ENCODE results near the gene TNS3.

TNS3 gene

DNA sequence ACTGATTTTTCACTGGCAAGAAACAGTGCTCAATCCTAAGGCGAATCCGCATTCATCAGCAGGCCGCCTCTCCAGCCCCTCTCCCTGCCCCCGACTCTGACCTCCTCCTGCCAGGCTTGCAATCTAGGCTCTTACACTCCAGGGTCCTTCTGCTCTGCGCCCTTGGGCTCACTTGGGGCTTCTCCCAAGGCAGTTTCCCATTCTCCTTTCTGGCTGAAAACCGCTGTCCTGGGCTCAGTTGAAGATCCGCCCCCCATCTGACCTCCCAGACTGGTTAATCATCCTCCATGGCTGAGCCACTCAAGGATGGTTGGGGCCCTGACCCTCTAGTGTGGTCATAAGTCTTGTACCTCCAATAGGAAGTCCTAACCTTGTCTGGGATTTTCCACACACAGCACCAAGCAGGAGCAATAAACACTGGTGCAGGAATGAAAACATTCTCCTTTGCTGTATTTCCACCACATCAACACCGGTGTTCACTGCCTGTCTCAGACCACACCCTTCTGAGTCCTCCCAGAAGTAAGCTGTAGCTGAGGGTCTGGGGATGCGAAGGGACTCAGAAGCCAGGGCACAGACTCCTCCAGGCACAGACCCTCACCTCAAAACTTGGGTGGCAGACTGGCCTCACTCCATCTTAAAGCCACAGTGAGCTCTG, 42.4 kb downstream of the TNS3 start:
- DNase-seq, result no peak

DNA sequence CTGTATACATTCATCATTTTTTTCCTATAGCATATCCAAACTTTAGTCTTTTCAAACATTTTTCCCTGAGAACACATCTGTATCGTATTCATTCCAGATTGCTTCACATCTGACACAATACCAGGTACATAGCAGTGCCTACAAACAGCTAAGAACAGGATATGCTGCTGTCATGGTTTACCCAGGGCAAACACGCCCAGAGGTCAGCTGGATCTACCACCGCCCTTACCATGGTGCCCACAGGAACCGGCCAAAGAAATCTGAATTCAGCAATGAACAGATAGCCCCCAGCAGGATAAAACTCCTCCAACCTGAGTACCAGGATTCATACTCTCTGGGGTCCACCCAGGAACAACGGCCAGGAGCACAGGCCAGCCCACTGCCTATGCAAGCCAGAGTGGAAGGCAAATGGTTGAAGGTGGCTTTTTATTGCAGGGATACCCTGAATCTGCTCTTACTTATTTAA, 43.0 kb downstream of the TNS3 start:
- no peak for DNase-seq

GRCh38 chr7:47537716-47538675, 43.9 kb downstream of the TNS3 start:
- no peak for DNase-seq

DNA sequence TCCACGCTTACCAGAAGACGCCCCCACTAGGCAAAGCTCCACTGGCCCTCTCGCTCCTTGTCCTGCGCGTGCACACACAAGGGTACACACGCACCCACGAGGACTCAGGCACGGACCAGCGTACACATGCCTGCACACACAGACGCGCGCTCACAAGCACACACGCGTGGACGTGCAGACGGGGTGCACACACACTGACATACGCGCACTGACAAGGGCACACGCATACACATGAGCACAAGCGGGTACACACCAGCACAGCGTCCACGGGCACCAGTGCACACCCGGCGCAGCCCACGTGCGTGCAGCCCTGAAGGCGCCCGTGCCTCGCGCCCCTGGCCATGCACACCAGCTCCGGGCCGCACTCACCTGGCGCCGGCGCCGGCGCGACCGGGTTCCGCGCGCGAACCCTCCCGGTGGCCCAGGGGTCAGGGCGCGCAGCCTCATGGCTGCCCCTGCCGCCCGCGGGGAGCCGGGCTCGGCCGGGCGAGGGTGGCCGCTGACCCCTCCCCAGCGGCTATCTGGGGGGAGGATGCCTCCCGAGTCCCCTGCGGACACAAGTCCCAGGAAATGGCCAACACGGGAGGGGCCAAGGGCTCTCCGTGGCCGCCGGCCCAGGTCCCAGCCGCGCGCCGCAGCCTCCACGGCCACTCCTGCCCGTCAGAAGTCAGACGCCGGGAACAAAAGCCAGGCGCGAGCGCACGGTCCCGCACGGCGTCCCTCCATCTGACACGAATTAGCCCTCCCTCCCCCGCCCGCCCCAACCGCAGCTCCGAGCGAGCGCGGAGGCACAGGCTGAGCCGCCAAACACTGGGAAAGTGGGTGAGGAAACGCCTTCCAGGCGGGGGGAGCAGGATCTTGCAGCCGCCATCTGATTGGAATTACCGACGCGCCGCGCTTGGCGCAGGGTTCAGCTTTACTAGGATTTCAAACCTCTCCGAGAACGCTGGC, 45.0 kb downstream of the TNS3 start:
- no peak for DNase-seq

GRCh38 chr7:47535704-47536628, 45.9 kb downstream of the TNS3 start:
- DNase-seq, result no peak

- DNase-seq, result no peak
Observed at GRCh38 chr7:47535035-47535703, 46.7 kb downstream of the TNS3 start.

DNA sequence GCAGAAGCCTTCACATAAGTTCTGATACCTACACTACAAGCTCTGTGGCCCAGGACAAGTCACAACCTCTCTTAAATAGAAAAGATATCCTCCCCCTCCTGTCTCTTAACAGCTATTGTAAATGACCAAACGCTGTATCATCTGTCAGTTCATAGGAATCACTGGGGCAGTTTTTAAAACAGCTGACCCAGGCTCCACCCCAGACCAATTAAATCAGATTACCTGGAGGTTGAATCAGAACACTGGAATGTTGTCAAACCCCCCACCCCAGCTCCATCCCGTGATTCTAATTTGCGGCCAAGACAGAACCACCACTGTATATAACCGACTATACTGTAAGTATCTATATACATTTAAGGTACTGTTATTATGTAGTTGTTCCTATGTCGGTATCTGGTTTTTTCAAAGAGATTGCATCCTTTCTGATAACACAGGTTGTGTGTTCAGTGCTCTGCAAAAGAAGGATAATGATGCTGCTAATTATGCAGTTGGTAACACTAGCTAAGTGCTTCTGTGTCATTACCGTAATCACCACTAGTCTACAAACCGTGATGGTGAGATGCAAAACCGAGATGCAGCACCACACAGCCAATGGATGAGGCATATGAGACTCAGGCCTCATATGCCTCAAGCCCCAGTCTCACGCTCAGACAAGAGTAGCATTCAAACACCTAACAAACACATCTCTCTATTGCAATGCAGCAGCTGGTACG, 47.4 kb downstream of the TNS3 start:
- DNase-seq, result no peak

GRCh38 chr7:47531584-47532492, 50.1 kb downstream of the TNS3 start:
- no peak for DNase-seq

GRCh38 chr7:47529826-47530555, 51.9 kb downstream of the TNS3 start:
- DNase-seq, result no peak

DNA sequence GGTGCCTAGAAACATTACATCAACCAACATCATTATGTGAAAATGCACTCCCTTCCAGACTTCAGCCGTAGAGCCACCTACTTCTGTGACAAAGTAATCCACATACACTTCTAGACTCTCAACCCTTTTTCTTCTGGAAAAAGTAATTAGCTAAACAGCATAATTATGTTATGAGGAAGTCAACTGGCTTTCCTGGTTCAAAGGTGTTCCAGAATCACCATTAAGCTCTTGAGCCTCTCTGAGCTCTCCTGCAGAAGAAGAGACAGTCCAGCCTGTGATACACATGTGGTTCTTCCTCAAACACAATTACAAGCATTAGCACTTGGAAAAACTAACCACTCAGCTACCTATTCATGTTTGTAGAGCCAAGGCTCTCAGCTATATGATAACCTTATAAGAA, 52.5 kb downstream of the TNS3 start:
- DNase-seq, result no peak

DNA sequence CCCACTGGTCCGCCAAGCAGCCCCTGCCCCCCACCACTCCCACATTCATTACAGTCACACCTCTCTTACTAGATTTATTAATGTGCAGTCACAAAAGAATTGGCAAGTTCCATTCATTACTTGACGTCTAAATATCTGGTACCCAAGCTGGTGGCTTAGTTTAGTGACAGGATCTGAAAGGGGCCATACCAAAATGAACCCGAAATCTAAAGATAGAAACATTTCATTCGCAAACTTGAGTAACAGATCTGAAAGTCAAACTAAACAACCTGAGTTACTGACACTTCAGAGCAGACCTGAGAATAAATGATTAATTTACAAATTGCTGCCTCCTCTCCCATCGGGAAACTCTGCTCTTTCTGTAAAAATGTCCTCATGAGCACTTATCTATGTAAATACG, 53.4 kb downstream of the TNS3 start:
- no peak for DNase-seq

GRCh38 chr7:47526466-47526865, 55.4 kb downstream of the TNS3 start:
- DNase-seq, result no peak

DNA sequence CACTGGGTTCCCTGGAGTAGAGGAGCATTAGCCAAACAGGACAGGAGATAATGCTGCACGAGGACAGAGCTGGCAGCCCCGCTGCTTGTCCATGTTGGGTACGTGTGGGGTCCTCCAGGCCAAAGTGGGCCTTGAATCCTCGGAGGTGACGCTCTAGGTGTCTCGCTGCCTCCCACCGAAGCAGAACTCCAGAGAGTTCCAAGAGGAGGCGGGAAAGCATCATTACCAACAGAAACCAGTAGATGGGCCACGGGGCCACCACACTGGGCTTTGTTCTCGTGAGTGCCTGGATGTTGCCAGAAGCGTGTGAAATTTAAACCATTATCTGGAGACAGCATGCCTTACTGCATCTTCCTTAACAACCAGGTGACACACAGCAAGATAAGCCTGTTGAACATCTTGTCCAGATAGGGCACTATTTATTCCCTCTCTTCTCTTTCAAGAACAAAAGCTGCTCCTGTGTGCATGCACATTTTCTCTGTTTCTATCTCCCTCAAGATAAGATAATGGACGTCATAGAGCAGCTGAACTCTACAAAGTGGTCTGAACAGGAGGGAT, 56.8 kb downstream of the TNS3 start:
- no peak for DNase-seq

DNA sequence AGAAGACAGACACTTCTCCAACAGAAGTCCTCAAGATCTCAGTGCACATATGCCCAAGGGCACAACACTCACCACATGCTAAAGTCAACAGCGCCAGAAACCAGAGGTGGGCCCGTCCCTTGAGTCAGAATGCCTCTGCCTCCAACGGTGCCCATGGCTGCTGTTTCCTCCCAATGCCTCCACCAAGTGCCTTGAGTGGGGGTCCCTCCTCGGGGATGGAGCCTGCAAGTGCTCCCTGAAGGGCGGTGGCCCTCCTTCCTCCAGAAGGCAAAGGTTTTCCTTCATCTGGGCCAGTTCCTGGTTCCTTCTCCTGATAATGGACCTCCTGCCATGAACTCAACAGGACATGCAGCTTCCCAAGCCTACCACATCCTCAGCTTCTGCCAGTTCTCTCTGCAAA, 58.5 kb downstream of the TNS3 start:
- DNase-seq, result no peak

DNA sequence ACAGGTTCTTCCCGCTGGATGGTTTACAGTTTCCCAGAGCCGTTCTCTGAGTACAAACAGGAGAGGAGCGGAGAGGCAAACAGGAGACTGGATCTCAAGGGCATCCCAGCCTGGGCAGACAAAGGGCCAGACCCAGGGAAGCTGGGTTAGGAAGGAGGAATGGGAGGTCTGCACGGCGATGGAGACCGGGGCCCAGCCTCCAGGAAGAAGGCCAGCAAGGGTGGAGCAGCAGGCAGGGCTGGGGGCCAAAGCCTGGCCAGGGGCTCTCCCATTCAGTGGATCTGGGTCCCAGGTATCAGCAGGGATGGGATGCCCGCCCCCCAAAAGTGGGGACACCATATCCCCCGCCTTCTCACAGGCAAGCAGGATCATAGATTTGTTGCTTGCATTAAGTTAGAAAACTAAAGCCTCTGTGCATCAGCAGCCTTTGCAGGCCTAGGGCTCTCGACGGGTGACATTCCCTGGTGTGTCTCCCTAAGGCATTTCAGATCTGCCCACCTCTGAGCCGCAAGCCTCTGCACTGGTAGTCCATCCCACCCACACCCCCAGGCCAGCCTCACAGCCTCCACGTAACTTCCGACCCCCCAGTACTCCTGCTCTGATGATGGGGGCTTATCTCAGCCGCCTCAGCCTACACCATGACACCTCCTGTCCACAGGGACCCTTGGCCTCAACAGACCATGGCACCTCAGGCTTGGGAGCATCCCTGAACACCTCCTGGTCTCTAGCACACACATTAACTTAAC, 59.9 kb downstream of the TNS3 start:
- DNase-seq, result no peak

- DNase-seq, result no peak
Observed at GRCh38 chr7:47521011-47521795, 60.7 kb downstream of the TNS3 start.

- no peak for DNase-seq
Observed at GRCh38 chr7:47520406-47520805, 61.5 kb downstream of the TNS3 start.
